SK-N-MC (cell line): ENCODE data around the gene POC1A.

Experiments
- EZH2 ChIP-seq: fragments of 200-600 bp; sonication (generic); IDR thresholded peaks from one replicate; pipeline ENCODE4 v1.6.1; 2017; ENCODE audit warnings: antibody characterized with exemption
- FOXP2 ChIP-seq: optimal IDR thresholded peaks from 2 replicates; pipeline ENCODE3; 2011; ENCODE audit warnings: mild to moderate bottlenecking, moderate library complexity; ENCODE audit not compliant: insufficient read depth; ENCODE audit errors: extremely low read length, control extremely low read depth
- POLR2AphosphoS5 ChIP-seq: IDR thresholded peaks from 2 replicates; pipeline ENCODE4 v1.6.1; 2012; ENCODE audit warnings: mild to moderate bottlenecking, low read depth, low read length, borderline replicate concordance

DNA sequence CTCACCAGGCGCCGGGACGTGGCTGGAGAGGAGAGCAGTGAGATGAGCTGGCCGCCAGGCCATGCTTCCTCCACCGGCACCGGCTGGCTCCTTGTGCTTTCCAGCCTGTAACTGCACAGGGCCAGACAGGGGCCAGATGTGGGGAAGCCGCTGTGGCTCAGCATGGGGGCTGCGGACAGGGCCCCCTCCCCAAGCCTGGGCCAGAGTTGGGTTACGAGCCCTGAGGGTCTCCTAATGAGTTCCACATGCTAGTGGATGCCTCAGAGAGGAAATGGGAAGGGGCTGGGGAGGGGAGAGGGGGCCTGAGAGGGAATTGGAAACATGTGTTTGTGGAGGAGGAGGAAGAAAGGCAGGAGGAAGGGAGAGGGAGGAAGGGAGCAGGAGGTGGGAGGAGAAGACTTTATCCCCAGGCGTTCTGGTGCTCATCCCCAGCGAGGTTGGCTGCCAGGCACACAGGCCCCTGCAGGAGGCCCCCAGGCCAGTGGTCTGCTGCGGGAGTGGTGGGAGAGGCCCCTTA is 86.1 kb downstream of the POC1A start:
- TF ChIP-seq POLR2AphosphoS5 (no peak; the same call in 1 of the 2 replicates), EZH2 (no peak), FOXP2 (peak; percentile 38)
